Kidney epithelial cell (primary cell): ENCODE data around the gene C1QTNF12. TPM values are rescaled to one million over a fixed set of nuclear protein-coding genes. Genes with fewer than 3 reads are reported as not detected.
"Not testable (repeated sequence)": the region's sequence is repeated elsewhere in the genome, so short reads cannot be mapped to it uniquely, and the experiment has no call there.

ENCODE experiments used
- DNase-seq: peaks from one replicate; pipeline ENCODE4 v3.0.0-alpha.2; 2010; ENCODE audit warnings: low read depth
- H3K27me3 ChIP-seq: 2 replicates; pipeline ENCODE4 v1.6.0; 2011; ENCODE audit warnings: low read length; ENCODE audit not compliant: control insufficient read depth, insufficient read depth
- H3K36me3 ChIP-seq: 2 replicates; pipeline ENCODE4 v1.5.1; 2011; ENCODE audit warnings: low read length; ENCODE audit not compliant: control insufficient read depth, insufficient read depth
- H3K4me3 ChIP-seq: 2 replicates; pipeline ENCODE4 v1.5.1; 2011; ENCODE audit warnings: low read depth, mild to moderate bottlenecking, control low read depth, low read length
- CTCF ChIP-seq: IDR thresholded peaks from 2 replicates; pipeline ENCODE4 v1.5.1; 2011; ENCODE audit warnings: mild to moderate bottlenecking, moderate library complexity, low read length, control low read depth, inconsistent platforms; ENCODE audit not compliant: insufficient read depth, poor library complexity, severe bottlenecking
- total RNA-seq: library from RNA; depleted of rRNA; stranded (reverse); fragments of >200 nt; gene quantifications from 2 replicates; pipeline ENCODE4 v1.2.3, GENCODE V29; 2015

Gene C1QTNF12
- total RNA-seq, 1 donor from 2014 or later: 0.88 TPM

- Histone ChIP-seq H3K36me3 (no peaks in the 10 kb centered on the region), H3K4me3 (no peak overlapping the region), H3K27me3 (peaks cover 3% of the 10 kb centered on the region)
- DNase-seq: no peak
- TF ChIP-seq CTCF: no peak
These were observed 49.9 kb downstream of the C1QTNF12 start for GRCh38 chr1:1196431-1197187.

GRCh38 chr1:1195726-1196125, 50.8 kb downstream of the C1QTNF12 start:
- not testable (repeated sequence) for H3K27me3 ChIP-seq, DNase-seq, H3K36me3 ChIP-seq, H3K4me3 ChIP-seq

GRCh38 chr1:1194723-1195122, 51.8 kb downstream of the C1QTNF12 start:
- H3K4me3 ChIP-seq: no peak overlapping the region
- no peaks in the 10 kb centered on the region for H3K27me3 ChIP-seq
- no peaks in the 10 kb centered on the region for H3K36me3 ChIP-seq
- no peak for TF ChIP-seq CTCF
- no peak for DNase-seq

Other genes with a start within 250 kb of the C1QTNF12 start
- gene HES4, start 246.6 kb downstream of the C1QTNF12 start, total RNA-seq: 160 and 184 TPM in 2 replicates
- gene ISG15, start 233.2 kb downstream of the C1QTNF12 start, total RNA-seq: 68.7 and 97.7 TPM in 2 replicates
- 479 and 617 TPM in 2 replicates for gene AGRN, start 226.6 kb downstream of the C1QTNF12 start, total RNA-seq
- gene RNF223, start 172.4 kb downstream of the C1QTNF12 start, total RNA-seq: 5.4 and 7.5 TPM in 2 replicates
- 20.3 and 25.5 TPM in 2 replicates for gene C1orf159, start 130.6 kb downstream of the C1QTNF12 start, total RNA-seq
- 0.27 TPM in 1 of 2 replicates, not detected in the other for gene TTLL10, start 72.8 kb downstream of the C1QTNF12 start, total RNA-seq
- 0.67 and 2.1 TPM in 2 replicates for gene TNFRSF18, start 40.1 kb downstream of the C1QTNF12 start, total RNA-seq
- gene TNFRSF4, start 32.6 kb downstream of the C1QTNF12 start, total RNA-seq: 0.25 and 3.6 TPM in 2 replicates
- gene SDF4, start 14.7 kb downstream of the C1QTNF12 start, total RNA-seq: 146 and 153 TPM in 2 replicates
- gene B3GALT6, start 14.5 kb downstream of the C1QTNF12 start, total RNA-seq: 43.7 and 48.6 TPM in 2 replicates
- gene UBE2J2, start 27.1 kb upstream of the C1QTNF12 start, total RNA-seq: 65.1 and 78.0 TPM in 2 replicates
- gene SCNN1D, start 33.7 kb upstream of the C1QTNF12 start, total RNA-seq: 0.46 and 0.62 TPM in 2 replicates
- 37.9 and 43.1 TPM in 2 replicates for gene ACAP3, start 61.2 kb upstream of the C1QTNF12 start, total RNA-seq
- 45.1 and 59.9 TPM in 2 replicates for gene PUSL1, start 61.9 kb upstream of the C1QTNF12 start, total RNA-seq
- 94.2 and 123 TPM in 2 replicates for gene INTS11, start 77.9 kb upstream of the C1QTNF12 start, total RNA-seq
- gene CPTP, start 78.1 kb upstream of the C1QTNF12 start, total RNA-seq: 44.3 and 59.5 TPM in 2 replicates
- gene TAS1R3, start 84.6 kb upstream of the C1QTNF12 start, total RNA-seq: 0.08 and 1.0 TPM in 2 replicates
- gene DVL1, start 102.7 kb upstream of the C1QTNF12 start, total RNA-seq: 87.3 and 101 TPM in 2 replicates
- 106 and 165 TPM in 2 replicates for gene MXRA8, start 111.8 kb upstream of the C1QTNF12 start, total RNA-seq
- 201 and 204 TPM in 2 replicates for gene AURKAIP1, start 128.5 kb upstream of the C1QTNF12 start, total RNA-seq
- gene CCNL2, start 152.6 kb upstream of the C1QTNF12 start, total RNA-seq: 134 and 136 TPM in 2 replicates
- 134 and 159 TPM in 2 replicates for gene MRPL20, start 160.6 kb upstream of the C1QTNF12 start, total RNA-seq
- gene ANKRD65, start 174.6 kb upstream of the C1QTNF12 start, total RNA-seq: 1.4 and 1.6 TPM in 2 replicates
- 27.6 and 28.3 TPM in 2 replicates for gene VWA1, start 189.0 kb upstream of the C1QTNF12 start, total RNA-seq
- gene ATAD3C, start 203.0 kb upstream of the C1QTNF12 start, total RNA-seq: 0.38 and 0.75 TPM in 2 replicates
- 31.4 and 37.8 TPM in 2 replicates for gene ATAD3B, start 225.0 kb upstream of the C1QTNF12 start, total RNA-seq